ENCODE results near the gene FAM124A. TPM values are rescaled to one million over a fixed set of nuclear protein-coding genes. Genes with fewer than 3 reads are reported as not detected.

FAM124A gene, protein sequence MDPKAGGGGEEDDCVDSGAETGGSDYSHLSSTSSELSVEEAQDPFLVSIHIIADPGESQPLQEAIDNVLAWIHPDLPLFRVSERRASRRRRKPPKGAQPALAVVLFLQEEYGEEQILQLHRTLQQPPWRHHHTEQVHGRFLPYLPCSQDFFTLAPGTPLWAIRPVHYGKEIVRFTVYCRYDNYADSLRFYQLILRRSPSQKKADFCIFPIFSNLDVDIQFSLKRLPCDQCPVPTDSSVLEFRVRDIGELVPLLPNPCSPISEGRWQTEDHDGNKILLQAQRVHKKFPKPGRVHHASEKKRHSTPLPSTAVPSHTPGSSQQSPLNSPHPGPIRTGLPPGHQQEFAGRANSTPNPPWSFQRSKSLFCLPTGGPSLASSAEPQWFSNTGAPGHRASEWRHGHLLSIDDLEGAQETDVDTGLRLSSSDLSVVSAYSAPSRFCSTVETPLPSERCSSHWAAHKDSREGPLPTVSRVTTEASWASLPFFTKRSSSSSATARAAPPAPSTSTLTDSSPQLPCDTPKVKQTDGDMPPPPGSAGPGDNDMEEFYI
- 10 to 100 TPM in 1 of 3 donors, 1 to 10 TPM in 2; 1.2 to 15.2 (median 2.1) TPM for total RNA-seq
- long read RNA-seq, donor 1, full-length matches to known transcripts: 6 of 16 reads
- long read RNA-seq, donor 1, partial matches to known transcripts: 1 of 16 reads
- long read RNA-seq, donor 1, other reads (novel, unspliced or antisense): 9 of 16 reads
- long read RNA-seq, donor 2, partial matches to known transcripts: 0 of 1 reads
- long read RNA-seq, donor 2, other reads (novel, unspliced or antisense): 1 of 1 reads

- intact Hi-C loops (cut with DNase I, micrococcal nuclease): loop anchor here in 1 of 2 donors (5.0 kb wide), 1 partner anchor 65 kb away; no protein-coding TSS in a partner anchor
- no peaks in the 10 kb centered on the region for H3K36me3 ChIP-seq (ENCODE audit: low read depth)
- DNase-seq (peak in 2 of 3 donors; percentile 41 to 60), ATAC-seq (peak; percentile 91)
- H3K4me3 ChIP-seq: peak within 1 kb of the TSS; percentile 26
- TF ChIP-seq, protein P1, sequence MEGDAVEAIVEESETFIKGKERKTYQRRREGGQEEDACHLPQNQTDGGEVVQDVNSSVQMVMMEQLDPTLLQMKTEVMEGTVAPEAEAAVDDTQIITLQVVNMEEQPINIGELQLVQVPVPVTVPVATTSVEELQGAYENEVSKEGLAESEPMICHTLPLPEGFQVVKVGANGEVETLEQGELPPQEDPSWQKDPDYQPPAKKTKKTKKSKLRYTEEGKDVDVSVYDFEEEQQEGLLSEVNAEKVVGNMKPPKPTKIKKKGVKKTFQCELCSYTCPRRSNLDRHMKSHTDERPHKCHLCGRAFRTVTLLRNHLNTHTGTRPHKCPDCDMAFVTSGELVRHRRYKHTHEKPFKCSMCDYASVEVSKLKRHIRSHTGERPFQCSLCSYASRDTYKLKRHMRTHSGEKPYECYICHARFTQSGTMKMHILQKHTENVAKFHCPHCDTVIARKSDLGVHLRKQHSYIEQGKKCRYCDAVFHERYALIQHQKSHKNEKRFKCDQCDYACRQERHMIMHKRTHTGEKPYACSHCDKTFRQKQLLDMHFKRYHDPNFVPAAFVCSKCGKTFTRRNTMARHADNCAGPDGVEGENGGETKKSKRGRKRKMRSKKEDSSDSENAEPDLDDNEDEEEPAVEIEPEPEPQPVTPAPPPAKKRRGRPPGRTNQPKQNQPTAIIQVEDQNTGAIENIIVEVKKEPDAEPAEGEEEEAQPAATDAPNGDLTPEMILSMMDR (IDR thresholded peaks at IDR 0.05): peak; percentile 27
- no peaks in the 10 kb centered on the region for H3K9me3 ChIP-seq
- H3K4me1 ChIP-seq (ENCODE audit: low read depth): peaks cover 5% of the 10 kb centered on the region
These were observed at the start of gene FAM124A for GRCh38 chr13:51222037-51222685. TSS of gene FAM124A (plus strand) at chr13:51222398. CDS start at chr13:51222502, 104 bp downstream.

DNA sequence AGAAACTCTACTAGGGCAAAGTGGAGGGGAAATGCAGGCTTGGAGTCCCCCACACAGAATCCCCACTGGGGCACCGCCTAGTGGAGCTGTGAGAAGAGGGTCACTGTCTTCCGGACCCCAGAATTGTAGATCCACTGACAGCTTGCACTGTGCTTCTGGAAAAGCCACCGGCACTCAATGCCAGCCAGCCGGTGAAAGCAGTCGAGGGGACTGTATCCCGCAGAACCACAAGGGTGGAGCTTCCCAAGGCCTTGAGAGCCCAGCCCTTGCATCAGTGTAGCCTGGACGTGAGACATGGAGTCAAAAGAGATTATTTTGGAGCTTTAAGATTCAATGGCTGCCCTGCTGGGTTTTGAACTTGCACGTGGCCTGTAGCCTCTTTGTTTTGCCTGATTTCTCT is 47.2 kb upstream of the FAM124A start:
- ATAC-seq (no peak), DNase-seq (no peak)
- H3K36me3 ChIP-seq (ENCODE audit: low read depth): no peaks in the 10 kb centered on the region
- no peaks in the 10 kb centered on the region for H3K9me3 ChIP-seq
- no peaks in the 10 kb centered on the region for H3K4me1 ChIP-seq (ENCODE audit: low read depth)
- H3K4me3 ChIP-seq: no peak overlapping the region
- intact Hi-C loops (cut with DNase I, micrococcal nuclease): no loop called here
- TF ChIP-seq, protein P1 (IDR thresholded peaks at IDR 0.05): no peak

- Histone ChIP-seq H3K4me3 (no peak overlapping the region), H3K9me3 (no peaks in the 10 kb centered on the region), H3K4me1 (ENCODE audit: low read depth) (no peaks in the 10 kb centered on the region), H3K36me3 (ENCODE audit: low read depth) (no peaks in the 10 kb centered on the region)
- intact Hi-C loops (cut with DNase I, micrococcal nuclease): no loop called here
- ATAC-seq: no peak
- DNase-seq: no peak
- TF ChIP-seq, protein P1 (IDR thresholded peaks at IDR 0.05): no peak
These were observed 46.6 kb upstream of the FAM124A start for GRCh38 chr13:51175639-51176038.

- H3K4me3 ChIP-seq: no peak overlapping the region
- ATAC-seq (no peak), DNase-seq (no peak)
- TF ChIP-seq, protein P1 (IDR thresholded peaks at IDR 0.05): no peak
- no peaks in the 10 kb centered on the region for H3K4me1 ChIP-seq (ENCODE audit: low read depth)
- H3K36me3 ChIP-seq (ENCODE audit: low read depth): no peaks in the 10 kb centered on the region
- intact Hi-C loops (cut with DNase I, micrococcal nuclease): no loop called here
- no peaks in the 10 kb centered on the region for H3K9me3 ChIP-seq
These were observed 45.0 kb upstream of the FAM124A start for GRCh38 chr13:51177188-51177587.

GRCh38 chr13:51178456-51179074 is 43.6 kb upstream of the FAM124A start:
- no peaks in the 10 kb centered on the region for H3K36me3 ChIP-seq (ENCODE audit: low read depth)
- H3K4me3 ChIP-seq: no peak overlapping the region
- no peaks in the 10 kb centered on the region for H3K9me3 ChIP-seq
- no peaks in the 10 kb centered on the region for H3K4me1 ChIP-seq (ENCODE audit: low read depth)
- intact Hi-C loops (cut with DNase I, micrococcal nuclease): no loop called here
- TF ChIP-seq, protein P1 (IDR thresholded peaks at IDR 0.05): no peak
- no peak for DNase-seq
- no peak for ATAC-seq
